Heart left ventricle (tissue), 13 donors: ENCODE data around the gene GPR148.

ENCODE experiments used
- POLR2A ChIP-seq, 2 donors: fragments of 450-650 bp; IDR thresholded peaks; one replicate each; pipeline ENCODE4 v1.6.1; 2017; ENCODE audit warnings: antibody characterized with exemption in 2 of 2, mild to moderate bottlenecking in 2 of 2, moderate library complexity in 2 of 2
- TF ChIP-seq, protein P1 (sequence below), 12 donors: fragments of 200-600 bp; sonication (generic) in 4 of 12; IDR thresholded peaks; one replicate each; pipeline versions ENCODE4 v1.5.0 to v1.8.0; 2018 to 2022; ENCODE audit warnings: antibody characterized with exemption in 12 of 12, mild to moderate bottlenecking in 5 of 12
- donor health status: ischemic (EF 13 %, LVEDD 7.1; RV severe dilation, severe dysfunction).
- donor health status: DM: no; HTN: yes; CAD: no.
- donor health status: DM: no; HTN: no; CAD: no.
- donor health status: ischemic (EF 25% LVEDD 6.9; RV normal size, moderate dysfunction).
- donor health status: ischemic (EF 25% LVEDD 5.7; RV mildly dilated, moderate dysfunction).
- donor health status: ischemic (EF 35%, LVEDD 5.7; RV mildly dilated, moderate dysfunction).
- donor health status: nonischemic (EF 11% LVEDD 7.7; RV severe dilation, severe dysfunction).
- donor health status: DM: yes; HTN: yes; CAD: no.
- donor health status: PGD.
- donor health status: ischemic (EF 29% LVEDD 5.4; RV normal size, mild dysfunction).
- donor health status: nonischemic (EF 23%, LVEDD 6.1; RV moderate dilation, normal function).

DNA sequence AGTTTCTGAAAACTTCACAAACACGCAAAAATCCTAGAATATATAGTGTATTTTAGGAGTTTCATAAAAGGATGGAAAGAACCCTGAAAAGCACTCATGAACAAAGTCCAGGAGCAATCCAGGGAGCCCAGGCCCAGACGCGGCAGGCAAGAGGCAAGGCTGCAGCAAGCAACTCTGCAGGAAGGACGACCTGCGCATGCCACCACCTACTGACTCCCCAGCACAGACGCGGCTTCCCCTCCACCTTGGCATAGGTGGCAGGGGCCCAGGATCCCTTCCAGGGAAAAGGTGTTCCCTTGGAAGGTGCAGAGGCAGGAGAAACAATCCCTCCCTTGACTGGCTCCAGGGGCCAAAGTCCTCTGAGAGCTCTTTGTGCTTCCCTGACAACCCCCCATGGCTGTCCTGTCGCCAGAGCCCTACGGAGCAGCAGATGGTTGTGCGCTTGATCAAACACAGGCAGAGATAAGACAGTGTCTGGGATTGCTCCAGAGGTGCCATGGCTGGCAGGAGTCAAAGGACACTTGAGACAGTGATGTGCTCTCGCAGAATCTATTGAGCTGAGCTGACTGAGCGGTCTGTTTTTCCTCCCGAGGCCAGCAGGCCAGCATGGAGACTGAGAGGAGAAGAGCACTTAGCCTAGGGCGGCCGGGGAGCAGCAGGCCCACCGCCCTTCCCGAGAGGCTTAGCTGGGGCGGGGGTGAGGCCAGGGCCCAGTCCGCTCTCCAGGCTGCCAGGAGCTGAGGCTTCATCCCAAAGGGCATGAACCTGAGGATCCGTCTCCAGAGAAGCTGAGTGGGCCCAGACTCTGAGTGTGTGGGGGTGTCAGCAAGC is 15.6 kb downstream of the GPR148 start:
- TF ChIP-seq, protein P1, sequence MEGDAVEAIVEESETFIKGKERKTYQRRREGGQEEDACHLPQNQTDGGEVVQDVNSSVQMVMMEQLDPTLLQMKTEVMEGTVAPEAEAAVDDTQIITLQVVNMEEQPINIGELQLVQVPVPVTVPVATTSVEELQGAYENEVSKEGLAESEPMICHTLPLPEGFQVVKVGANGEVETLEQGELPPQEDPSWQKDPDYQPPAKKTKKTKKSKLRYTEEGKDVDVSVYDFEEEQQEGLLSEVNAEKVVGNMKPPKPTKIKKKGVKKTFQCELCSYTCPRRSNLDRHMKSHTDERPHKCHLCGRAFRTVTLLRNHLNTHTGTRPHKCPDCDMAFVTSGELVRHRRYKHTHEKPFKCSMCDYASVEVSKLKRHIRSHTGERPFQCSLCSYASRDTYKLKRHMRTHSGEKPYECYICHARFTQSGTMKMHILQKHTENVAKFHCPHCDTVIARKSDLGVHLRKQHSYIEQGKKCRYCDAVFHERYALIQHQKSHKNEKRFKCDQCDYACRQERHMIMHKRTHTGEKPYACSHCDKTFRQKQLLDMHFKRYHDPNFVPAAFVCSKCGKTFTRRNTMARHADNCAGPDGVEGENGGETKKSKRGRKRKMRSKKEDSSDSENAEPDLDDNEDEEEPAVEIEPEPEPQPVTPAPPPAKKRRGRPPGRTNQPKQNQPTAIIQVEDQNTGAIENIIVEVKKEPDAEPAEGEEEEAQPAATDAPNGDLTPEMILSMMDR (IDR thresholded peaks at IDR 0.05), result no peak
- TF ChIP-seq POLR2A (IDR thresholded peaks at IDR 0.05), result no peak
